ENCODE measurements around the gene ACTL9. TPM values are rescaled to one million over a fixed set of nuclear protein-coding genes. Genes with fewer than 3 reads are reported as not detected.

ACTL9 gene
- total RNA-seq, 1 experiment from 2014 or later = not detected

DNA sequence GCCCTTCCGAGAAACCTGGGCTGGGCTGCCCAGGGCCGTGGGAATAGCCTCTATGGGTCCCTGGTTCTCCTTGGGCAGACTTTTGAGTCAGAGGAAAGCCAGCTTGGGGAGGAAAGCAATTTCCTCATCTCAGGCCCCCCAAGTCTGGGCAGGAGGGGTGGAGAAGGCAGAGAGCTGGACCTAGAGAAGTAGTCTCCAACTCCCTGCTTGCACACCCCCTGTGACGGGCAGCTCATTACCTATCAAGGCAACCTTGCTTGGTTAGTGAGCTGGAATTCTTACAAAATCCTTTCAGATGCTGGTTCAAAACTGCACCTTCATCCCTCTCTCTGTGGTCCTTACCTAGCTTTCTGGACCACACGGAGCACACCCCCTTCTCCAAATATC lies 33.9 kb downstream of the ACTL9 start:
- H3K9me2 ChIP-seq (replicated peaks; ENCODE audit: insufficient read depth, low read length) = no peaks in the 10 kb centered on the region
- H3K27me3 ChIP-seq (ENCODE audit: low read length) = no peaks in the 10 kb centered on the region
- H3K9me3 ChIP-seq (ENCODE audit: low read length) = no peaks in the 10 kb centered on the region
- no peak for DNase-seq
- no peak overlapping the region for H3K4me3 ChIP-seq (ENCODE audit: low read length)
- no peak overlapping the region for H2AFZ ChIP-seq (ENCODE audit: low read length)
- no peak overlapping the region for H3K9ac ChIP-seq (ENCODE audit: low read length)
- H3K4me2 ChIP-seq (ENCODE audit: low read depth, low read length, poor library complexity, severe bottlenecking) = no peak overlapping the region
- no peaks in the 10 kb centered on the region for H4K20me1 ChIP-seq (ENCODE audit: insufficient read depth, low read depth, low read length)
- no peaks in the 10 kb centered on the region for H3K4me1 ChIP-seq (ENCODE audit: low read length)
- no peaks in the 10 kb centered on the region for H3K79me2 ChIP-seq (ENCODE audit: low read length)
- no peak overlapping the region for H3K27ac ChIP-seq (ENCODE audit: low read length)
- no peaks in the 10 kb centered on the region for H3K36me3 ChIP-seq (ENCODE audit: insufficient read depth, low read length)

DNA sequence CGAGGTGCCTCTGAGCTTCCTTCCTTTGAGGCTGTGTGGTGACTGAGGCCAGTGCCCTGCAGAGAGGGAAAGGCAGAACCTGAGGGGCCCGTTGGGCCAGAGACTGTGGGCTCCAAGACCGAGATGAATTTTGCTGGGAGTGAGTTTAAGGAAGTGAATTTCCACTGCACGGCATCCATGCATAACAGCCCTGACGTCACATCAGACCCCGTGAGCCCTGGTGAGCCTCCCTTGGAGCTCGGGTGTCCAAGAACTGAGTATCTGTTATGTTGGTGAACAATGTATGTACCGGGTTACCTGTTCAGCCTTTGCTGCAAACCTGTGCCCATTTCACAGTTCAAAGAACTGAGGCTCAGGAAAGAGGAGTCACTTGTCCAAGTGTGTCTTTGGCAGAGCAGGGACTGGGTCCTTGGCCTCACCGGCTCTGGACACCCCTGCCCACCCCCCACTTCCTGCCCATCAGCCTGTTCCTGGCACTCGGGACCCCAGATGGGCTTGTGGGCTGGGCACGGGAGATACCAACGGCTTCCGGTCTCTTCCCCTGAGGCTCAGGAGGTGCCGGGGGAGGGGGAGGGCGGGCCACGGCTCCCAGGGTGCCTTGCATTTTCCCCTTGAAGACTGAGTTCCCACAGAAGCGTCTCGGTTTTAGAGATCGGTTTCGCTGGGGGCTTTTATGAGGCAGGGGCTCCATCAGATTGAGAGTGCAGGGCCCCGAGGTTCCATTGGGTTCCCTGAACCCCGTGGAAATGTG lies 34.5 kb downstream of the ACTL9 start:
- Histone ChIP-seq H3K27ac (ENCODE audit: low read length) (no peak overlapping the region), H3K9ac (ENCODE audit: low read length) (no peak overlapping the region), H3K4me2 (ENCODE audit: low read depth, low read length, poor library complexity, severe bottlenecking) (no peak overlapping the region)

DNA sequence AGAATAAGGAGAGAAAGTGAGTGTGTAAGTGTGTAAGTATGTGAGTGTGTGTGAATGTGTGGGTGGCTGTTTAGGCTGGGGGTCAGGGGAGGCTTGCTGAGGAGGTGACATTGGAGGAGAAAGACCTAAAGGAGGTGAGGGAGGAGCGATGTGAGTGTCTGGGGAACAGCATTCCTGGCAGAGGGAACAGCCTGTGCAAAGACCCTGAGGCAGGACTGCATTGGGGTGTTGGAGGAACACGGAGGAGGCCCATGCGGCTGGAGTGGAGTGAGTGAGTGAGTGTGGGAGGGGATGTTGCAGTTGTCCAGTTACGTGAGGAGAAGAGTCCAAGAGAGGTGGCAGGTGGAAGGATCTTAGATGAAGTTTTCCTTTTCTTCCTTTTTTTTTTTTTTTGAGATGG lies 36.3 kb downstream of the ACTL9 start:
- no peaks in the 10 kb centered on the region for H3K79me2 ChIP-seq (ENCODE audit: low read length)
- no peak overlapping the region for H2AFZ ChIP-seq (ENCODE audit: low read length)
- H3K9me3 ChIP-seq (ENCODE audit: low read length) = no peaks in the 10 kb centered on the region
- H3K9me2 ChIP-seq (replicated peaks; ENCODE audit: insufficient read depth, low read length) = no peaks in the 10 kb centered on the region
- H3K27me3 ChIP-seq (ENCODE audit: low read length) = no peaks in the 10 kb centered on the region
- DNase-seq = no peak
- H3K27ac ChIP-seq (ENCODE audit: low read length) = no peak overlapping the region
- H3K9ac ChIP-seq (ENCODE audit: low read length) = no peak overlapping the region
- H3K4me2 ChIP-seq (ENCODE audit: low read depth, low read length, poor library complexity, severe bottlenecking) = no peak overlapping the region
- no peaks in the 10 kb centered on the region for H4K20me1 ChIP-seq (ENCODE audit: insufficient read depth, low read depth, low read length)
- H3K4me1 ChIP-seq (ENCODE audit: low read length) = no peaks in the 10 kb centered on the region
- H3K36me3 ChIP-seq (ENCODE audit: insufficient read depth, low read length) = no peaks in the 10 kb centered on the region
- no peak overlapping the region for H3K4me3 ChIP-seq (ENCODE audit: low read length)

More for the DNA sequence above, 34.5 kb downstream of the ACTL9 start:
- Histone ChIP-seq H3K9me3 (ENCODE audit: low read length) (no peaks in the 10 kb centered on the region), H2AFZ (ENCODE audit: low read length) (no peak overlapping the region), H3K4me3 (ENCODE audit: low read length) (no peak overlapping the region), H3K79me2 (ENCODE audit: low read length) (no peaks in the 10 kb centered on the region), H3K4me1 (ENCODE audit: low read length) (no peaks in the 10 kb centered on the region), H3K36me3 (ENCODE audit: insufficient read depth, low read length) (no peaks in the 10 kb centered on the region), H3K9me2 (replicated peaks; ENCODE audit: insufficient read depth, low read length) (no peaks in the 10 kb centered on the region), H3K27me3 (ENCODE audit: low read length) (no peaks in the 10 kb centered on the region), H4K20me1 (ENCODE audit: insufficient read depth, low read depth, low read length) (no peaks in the 10 kb centered on the region)
- no peak for DNase-seq

DNA sequence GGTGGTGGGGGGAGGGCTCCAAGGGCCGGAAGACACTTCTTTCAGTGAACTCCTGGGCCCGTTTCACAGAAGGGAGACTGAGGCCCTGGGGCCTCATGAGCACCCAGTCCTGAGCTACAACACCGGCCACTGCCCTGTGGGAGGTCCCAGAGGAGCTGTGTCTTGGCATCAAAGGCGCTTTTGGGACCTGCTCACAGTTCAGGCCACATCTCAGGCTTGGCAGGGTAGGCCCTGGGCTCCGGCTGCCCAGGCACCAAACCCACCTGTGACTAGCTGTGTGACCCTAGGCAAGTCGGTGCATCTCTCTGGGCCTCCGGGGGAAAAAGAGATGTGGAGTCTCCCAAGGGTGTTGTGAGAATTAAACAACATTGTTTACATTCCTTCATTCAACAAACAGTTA lies 38.7 kb downstream of the ACTL9 start:
- H3K79me2 ChIP-seq (ENCODE audit: low read length) = no peaks in the 10 kb centered on the region
- no peak overlapping the region for H3K4me2 ChIP-seq (ENCODE audit: low read depth, low read length, poor library complexity, severe bottlenecking)
- no peaks in the 10 kb centered on the region for H3K4me1 ChIP-seq (ENCODE audit: low read length)
- no peaks in the 10 kb centered on the region for H3K27me3 ChIP-seq (ENCODE audit: low read length)
- no peaks in the 10 kb centered on the region for H3K36me3 ChIP-seq (ENCODE audit: insufficient read depth, low read length)
- H3K9me2 ChIP-seq (replicated peaks; ENCODE audit: insufficient read depth, low read length) = no peaks in the 10 kb centered on the region
- H3K9ac ChIP-seq (ENCODE audit: low read length) = no peak overlapping the region
- no peaks in the 10 kb centered on the region for H4K20me1 ChIP-seq (ENCODE audit: insufficient read depth, low read depth, low read length)
- no peak overlapping the region for H3K4me3 ChIP-seq (ENCODE audit: low read length)
- no peak overlapping the region for H3K27ac ChIP-seq (ENCODE audit: low read length)
- no peaks in the 10 kb centered on the region for H3K9me3 ChIP-seq (ENCODE audit: low read length)
- DNase-seq = no peak
- H2AFZ ChIP-seq (ENCODE audit: low read length) = no peak overlapping the region

DNA sequence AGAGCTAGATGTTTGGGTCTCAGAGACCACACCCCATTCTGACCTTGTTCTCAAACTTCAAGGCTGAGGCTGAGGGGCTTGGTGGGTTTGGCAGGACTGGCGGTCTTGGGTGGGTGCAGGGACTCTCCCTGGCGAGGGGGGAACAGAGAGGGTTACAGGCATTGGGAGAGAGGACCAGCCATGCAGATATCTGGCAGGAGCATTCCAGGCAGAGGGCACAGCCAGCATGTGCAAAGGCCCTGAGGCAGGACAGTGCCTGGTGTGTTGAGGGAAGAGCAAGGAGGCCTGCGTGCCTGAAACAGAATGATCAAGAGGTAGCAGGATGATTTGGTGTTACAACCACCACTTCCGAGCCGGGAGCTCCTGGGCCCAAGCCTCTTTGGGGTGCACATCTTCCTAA lies 40.7 kb downstream of the ACTL9 start:
- H4K20me1 ChIP-seq (ENCODE audit: insufficient read depth, low read depth, low read length) = no peaks in the 10 kb centered on the region
- H3K79me2 ChIP-seq (ENCODE audit: low read length) = no peaks in the 10 kb centered on the region
- no peak overlapping the region for H2AFZ ChIP-seq (ENCODE audit: low read length)
- no peak overlapping the region for H3K9ac ChIP-seq (ENCODE audit: low read length)
- DNase-seq = no peak
- H3K9me2 ChIP-seq (replicated peaks; ENCODE audit: insufficient read depth, low read length) = no peaks in the 10 kb centered on the region
- H3K4me2 ChIP-seq (ENCODE audit: low read depth, low read length, poor library complexity, severe bottlenecking) = no peak overlapping the region
- no peak overlapping the region for H3K4me3 ChIP-seq (ENCODE audit: low read length)
- H3K36me3 ChIP-seq (ENCODE audit: insufficient read depth, low read length) = no peaks in the 10 kb centered on the region
- H3K27me3 ChIP-seq (ENCODE audit: low read length) = no peaks in the 10 kb centered on the region
- no peaks in the 10 kb centered on the region for H3K4me1 ChIP-seq (ENCODE audit: low read length)
- H3K27ac ChIP-seq (ENCODE audit: low read length) = no peak overlapping the region
- no peaks in the 10 kb centered on the region for H3K9me3 ChIP-seq (ENCODE audit: low read length)

DNA sequence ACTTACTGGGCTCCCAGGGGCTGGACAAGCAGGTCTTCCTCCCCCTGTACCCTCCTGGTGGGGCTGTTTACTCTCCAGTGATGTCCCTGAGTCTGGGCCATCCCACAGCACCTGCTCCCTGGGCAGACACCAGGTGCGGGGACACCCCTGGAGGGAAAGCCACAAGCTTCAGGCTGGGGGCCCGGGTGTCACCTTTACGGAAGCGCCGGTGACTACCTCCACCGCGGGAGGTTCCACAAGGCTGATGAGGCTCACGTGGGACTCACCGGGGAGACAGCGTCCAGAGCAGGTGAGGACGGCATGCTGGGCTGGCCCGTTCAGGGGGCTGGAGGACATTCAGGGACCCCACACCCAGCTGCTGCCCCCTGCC lies 43.3 kb downstream of the ACTL9 start:
- H3K4me2 ChIP-seq (ENCODE audit: low read depth, low read length, poor library complexity, severe bottlenecking) = no peak overlapping the region

DNA sequence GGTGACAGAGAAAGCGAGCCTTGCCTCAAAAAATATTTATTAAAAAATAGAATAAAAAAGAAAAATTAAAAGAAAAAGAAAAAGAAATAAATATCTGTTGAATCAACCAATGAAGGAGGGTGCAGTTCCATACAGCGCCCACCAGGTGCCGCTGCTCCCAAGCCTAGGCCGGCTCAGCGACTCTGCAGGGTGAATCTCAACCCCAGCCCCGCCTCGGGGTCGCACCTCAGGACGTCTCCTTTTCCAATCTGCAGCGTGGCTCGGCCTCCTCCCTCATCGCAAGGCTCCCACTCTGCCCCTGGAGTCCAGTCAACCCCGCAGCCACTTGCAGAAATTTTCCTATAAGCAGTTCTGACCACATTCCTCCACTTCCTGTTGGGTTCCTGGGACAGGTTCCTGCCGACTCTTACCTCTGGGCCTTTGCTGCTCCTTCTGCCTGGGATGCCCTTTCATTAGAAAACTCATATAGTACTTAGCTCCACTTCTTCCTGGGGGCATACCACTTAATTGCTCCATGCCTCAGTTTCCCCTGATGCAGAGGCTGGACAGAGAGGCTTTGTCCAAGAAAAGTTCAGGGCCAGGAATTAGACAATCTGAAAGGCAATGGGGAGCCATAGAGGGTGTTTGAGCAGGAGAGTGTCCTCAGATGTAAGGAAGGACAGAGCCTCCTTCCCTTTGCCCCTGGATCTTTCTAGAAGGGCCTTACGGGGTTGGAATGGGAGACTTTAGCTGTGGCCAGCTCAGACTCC lies 43.8 kb downstream of the ACTL9 start:
- Histone ChIP-seq H3K36me3 (ENCODE audit: insufficient read depth, low read length) (no peaks in the 10 kb centered on the region), H4K20me1 (ENCODE audit: insufficient read depth, low read depth, low read length) (no peaks in the 10 kb centered on the region), H3K9me3 (ENCODE audit: low read length) (no peaks in the 10 kb centered on the region), H3K4me2 (ENCODE audit: low read depth, low read length, poor library complexity, severe bottlenecking) (no peak overlapping the region), H2AFZ (ENCODE audit: low read length) (no peak overlapping the region), H3K4me3 (ENCODE audit: low read length) (no peak overlapping the region), H3K9ac (ENCODE audit: low read length) (no peak overlapping the region), H3K27ac (ENCODE audit: low read length) (no peak overlapping the region), H3K9me2 (replicated peaks; ENCODE audit: insufficient read depth, low read length) (no peaks in the 10 kb centered on the region), H3K4me1 (ENCODE audit: low read length) (no peaks in the 10 kb centered on the region), H3K27me3 (ENCODE audit: low read length) (no peaks in the 10 kb centered on the region), H3K79me2 (ENCODE audit: low read length) (no peaks in the 10 kb centered on the region)
- peak; percentile 79 for DNase-seq

More for the DNA sequence above, 43.3 kb downstream of the ACTL9 start:
- H4K20me1 ChIP-seq (ENCODE audit: insufficient read depth, low read depth, low read length) = no peaks in the 10 kb centered on the region
- no peak overlapping the region for H2AFZ ChIP-seq (ENCODE audit: low read length)
- no peak overlapping the region for H3K4me3 ChIP-seq (ENCODE audit: low read length)
- no peaks in the 10 kb centered on the region for H3K4me1 ChIP-seq (ENCODE audit: low read length)
- no peak overlapping the region for H3K27ac ChIP-seq (ENCODE audit: low read length)
- H3K9me3 ChIP-seq (ENCODE audit: low read length) = no peaks in the 10 kb centered on the region
- no peaks in the 10 kb centered on the region for H3K9me2 ChIP-seq (replicated peaks; ENCODE audit: insufficient read depth, low read length)
- no peak for DNase-seq
- no peaks in the 10 kb centered on the region for H3K27me3 ChIP-seq (ENCODE audit: low read length)
- no peaks in the 10 kb centered on the region for H3K36me3 ChIP-seq (ENCODE audit: insufficient read depth, low read length)
- no peak overlapping the region for H3K9ac ChIP-seq (ENCODE audit: low read length)
- H3K79me2 ChIP-seq (ENCODE audit: low read length) = no peaks in the 10 kb centered on the region

DNA sequence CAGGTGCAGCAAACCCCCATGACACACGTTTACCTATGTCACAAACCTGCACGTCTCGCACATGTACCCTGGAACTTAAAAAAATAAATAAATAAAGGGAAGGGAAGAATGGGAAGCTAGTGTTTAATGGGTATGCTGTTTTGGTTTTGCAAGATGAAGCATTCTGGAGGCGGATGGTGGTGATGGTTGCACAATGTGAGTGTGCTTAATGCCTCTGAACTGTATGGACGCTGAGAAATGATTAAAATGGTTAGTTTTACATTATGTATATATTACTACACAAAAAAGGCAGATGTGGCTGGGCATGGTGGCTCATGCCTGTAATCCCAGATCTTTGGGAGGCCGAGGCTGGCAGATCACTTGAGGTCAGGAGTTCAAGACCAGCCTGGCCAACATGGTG lies 50.4 kb downstream of the ACTL9 start:
- no peaks in the 10 kb centered on the region for H3K79me2 ChIP-seq (ENCODE audit: low read length)
- H3K27me3 ChIP-seq (ENCODE audit: low read length) = no peaks in the 10 kb centered on the region
- no peaks in the 10 kb centered on the region for H3K9me3 ChIP-seq (ENCODE audit: low read length)
- H3K9me2 ChIP-seq (replicated peaks; ENCODE audit: insufficient read depth, low read length) = no peaks in the 10 kb centered on the region
- no peak for DNase-seq
- no peaks in the 10 kb centered on the region for H4K20me1 ChIP-seq (ENCODE audit: insufficient read depth, low read depth, low read length)
- H3K4me1 ChIP-seq (ENCODE audit: low read length) = no peaks in the 10 kb centered on the region
- H3K27ac ChIP-seq (ENCODE audit: low read length) = no peak overlapping the region
- H3K4me2 ChIP-seq (ENCODE audit: low read depth, low read length, poor library complexity, severe bottlenecking) = no peak overlapping the region
- H3K4me3 ChIP-seq (ENCODE audit: low read length) = no peak overlapping the region
- H3K9ac ChIP-seq (ENCODE audit: low read length) = no peak overlapping the region
- no peaks in the 10 kb centered on the region for H3K36me3 ChIP-seq (ENCODE audit: insufficient read depth, low read length)
- no peak overlapping the region for H2AFZ ChIP-seq (ENCODE audit: low read length)

Data from Karpas-422 (cell line).